ENCODE measurements around the gene PADI3. TPM values are rescaled to one million over a fixed set of nuclear protein-coding genes. Genes with fewer than 3 reads are reported as not detected.
A peak's percentile ranks its signal among the peaks of the same experiment; 100 is the strongest.

PADI3 gene
- polyA plus RNA-seq, 4 donors, result 0.01 to 0.04 TPM; not detected in 2

DNA sequence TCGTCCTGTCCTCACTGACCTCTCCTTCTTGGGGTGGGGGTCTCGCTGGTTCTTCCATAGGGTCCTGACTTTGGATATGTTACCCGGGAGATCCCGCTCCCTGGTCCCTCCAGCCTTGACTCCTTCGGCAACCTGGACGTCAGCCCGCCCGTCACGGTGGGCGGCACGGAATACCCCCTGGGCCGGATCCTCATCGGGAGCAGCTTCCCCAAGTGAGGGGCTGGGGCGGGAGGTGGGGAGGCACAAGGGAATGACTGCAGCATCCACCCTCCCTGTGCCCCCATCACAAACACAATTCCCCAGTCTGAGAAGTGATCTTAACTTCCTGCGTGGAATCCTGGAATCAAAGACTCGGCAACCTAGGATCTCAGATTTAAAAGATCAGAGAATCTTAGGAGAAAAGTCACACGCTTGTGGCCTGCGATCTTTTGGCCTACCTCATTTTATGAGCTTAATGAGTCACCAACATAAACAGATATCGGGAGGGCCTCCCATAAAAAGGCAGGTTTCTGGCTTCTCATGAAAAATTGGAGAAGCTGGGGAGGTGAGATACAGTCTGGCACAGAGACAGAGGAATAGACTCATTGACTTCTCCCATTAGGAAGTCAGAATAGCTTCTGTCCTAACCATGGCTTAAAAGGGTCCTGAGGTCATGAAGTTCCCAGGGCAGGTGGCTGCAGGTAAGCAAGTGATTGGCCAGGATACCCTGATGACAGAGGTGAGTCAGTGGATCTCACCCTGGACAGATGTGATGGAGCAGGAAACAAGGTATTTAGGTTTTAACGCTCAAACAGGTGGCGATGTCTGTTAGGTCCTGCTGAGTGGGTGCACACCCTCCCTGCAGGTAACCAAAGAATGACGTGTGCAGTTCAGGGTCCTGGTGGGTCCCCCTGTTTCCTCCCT is 15.9 kb upstream of the PADI3 start:
- DNase-seq (peak; percentile 54 to 77), FAIRE-seq (no peak)
- H3K4me1 ChIP-seq (ENCODE audit: control insufficient read depth in 3 of 3, insufficient read depth in 2 of 3, low read depth in 1 of 3, low read length in 2 of 3), result peaks cover 0 to 16% (median 2%) of the 10 kb centered on the region in 3 donors

DNA sequence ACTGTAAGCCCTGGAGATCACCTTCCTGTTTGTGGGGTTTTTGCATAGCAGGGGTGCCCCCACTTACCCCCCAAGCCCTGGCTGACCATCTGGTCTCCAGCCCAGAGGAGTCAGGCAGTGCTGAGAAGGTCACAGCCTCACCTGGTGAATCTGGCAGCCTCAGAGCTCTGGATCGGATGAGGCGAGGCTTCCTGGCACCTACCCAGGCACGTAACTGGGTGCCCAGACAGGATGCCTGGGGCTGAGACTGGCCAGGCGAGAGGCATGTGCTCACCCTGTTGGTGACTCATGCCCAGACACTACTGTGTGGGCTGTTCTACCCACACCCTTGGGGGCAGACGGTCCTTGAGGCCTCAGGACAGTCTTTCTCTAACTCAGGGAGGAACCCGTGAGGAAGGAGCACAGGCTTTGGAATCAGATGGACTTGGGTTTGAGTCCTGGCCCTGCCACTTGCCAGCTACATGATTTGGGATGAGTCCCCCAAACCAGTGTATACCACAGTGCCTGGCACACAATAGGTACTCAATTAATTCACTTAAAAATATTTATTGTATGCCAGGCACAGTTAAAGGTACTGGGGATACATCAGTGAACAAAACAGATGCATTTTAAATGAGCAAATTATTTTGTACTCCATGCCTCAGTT is 15.1 kb upstream of the PADI3 start:
- FAIRE-seq, result no peak
- Histone ChIP-seq H3K27me3 (ENCODE audit: control insufficient read depth in 3 of 3, insufficient read depth in 3 of 3, low read length in 3 of 3) (no peaks in the 10 kb centered on the region), H3K9me3 (ENCODE audit: control insufficient read depth in 2 of 2, insufficient read depth in 1 of 2, low read depth in 1 of 2, low read length in 1 of 2) (no peaks in the 10 kb centered on the region), H3K4me1 (ENCODE audit: control insufficient read depth in 3 of 3, insufficient read depth in 2 of 3, low read depth in 1 of 3, low read length in 2 of 3) (peaks cover 0 to 16% (median 2%) of the 10 kb centered on the region in 3 donors), H3K36me3 (ENCODE audit: control insufficient read depth in 3 of 3, insufficient read depth in 2 of 3, low read depth in 1 of 3, low read length in 3 of 3) (no peaks in the 10 kb centered on the region), H3K27ac (ENCODE audit: low read depth in 1 of 3, low read length in 2 of 3) (peak overlapping the region in 1 of 3 donors; percentile 34), H3K4me3 (ENCODE audit: low read depth in 1 of 3, low read length in 3 of 3) (no peak overlapping the region)
- WGBS, 3 donors, result 12 to 45% (median 17%) methylated on average over 6 of the region's 6 CpGs
- DNase-seq, result peak; percentile 49 to 79

More for the DNA sequence above, 15.9 kb upstream of the PADI3 start:
- no peak overlapping the region for H3K4me3 ChIP-seq (ENCODE audit: low read depth in 1 of 3, low read length in 3 of 3)
- H3K27ac ChIP-seq (ENCODE audit: low read depth in 1 of 3, low read length in 2 of 3), result peak overlapping the region in 1 of 3 donors; percentile 34
- no peaks in the 10 kb centered on the region for H3K27me3 ChIP-seq (ENCODE audit: control insufficient read depth in 3 of 3, insufficient read depth in 3 of 3, low read length in 3 of 3)
- H3K36me3 ChIP-seq (ENCODE audit: control insufficient read depth in 3 of 3, insufficient read depth in 2 of 3, low read depth in 1 of 3, low read length in 3 of 3), result no peaks in the 10 kb centered on the region
- WGBS, 3 donors, result 30 to 64% (median 54%) methylated on average over 21 to 22 of the region's 22 CpGs
- no peaks in the 10 kb centered on the region for H3K9me3 ChIP-seq (ENCODE audit: control insufficient read depth in 2 of 2, insufficient read depth in 1 of 2, low read depth in 1 of 2, low read length in 1 of 2)

DNA sequence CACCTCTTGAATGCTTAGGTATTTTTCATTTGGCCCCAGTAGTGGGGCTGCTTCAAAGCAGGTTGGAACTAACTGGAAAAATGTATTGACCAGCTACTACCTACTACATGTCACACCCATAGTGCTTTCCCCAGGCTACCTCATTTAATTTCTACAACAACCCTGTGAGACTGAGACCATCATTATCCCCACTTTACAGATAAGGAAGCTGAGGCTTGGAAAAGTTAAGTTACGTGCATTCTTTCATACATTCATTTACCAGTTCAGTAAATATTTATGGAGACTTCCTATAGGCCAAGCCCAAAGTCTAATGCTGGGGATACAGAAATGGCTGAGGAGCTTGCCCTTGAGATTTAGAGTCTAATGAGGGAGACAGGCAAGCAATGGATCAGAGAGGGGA is 14.5 kb upstream of the PADI3 start:
- H3K27ac ChIP-seq (ENCODE audit: low read depth in 1 of 3, low read length in 2 of 3), result no peak overlapping the region
- 83 to 95% (median 93%) methylated on average over 1 of the region's 1 CpG for WGBS, 3 donors
- no peaks in the 10 kb centered on the region for H3K9me3 ChIP-seq (ENCODE audit: control insufficient read depth in 2 of 2, insufficient read depth in 1 of 2, low read depth in 1 of 2, low read length in 1 of 2)
- H3K27me3 ChIP-seq (ENCODE audit: control insufficient read depth in 3 of 3, insufficient read depth in 3 of 3, low read length in 3 of 3), result no peaks in the 10 kb centered on the region
- no peaks in the 10 kb centered on the region for H3K36me3 ChIP-seq (ENCODE audit: control insufficient read depth in 3 of 3, insufficient read depth in 2 of 3, low read depth in 1 of 3, low read length in 3 of 3)
- peaks cover 0 to 16% (median 2%) of the 10 kb centered on the region in 3 donors for H3K4me1 ChIP-seq (ENCODE audit: control insufficient read depth in 3 of 3, insufficient read depth in 2 of 3, low read depth in 1 of 3, low read length in 2 of 3)
- no peak overlapping the region for H3K4me3 ChIP-seq (ENCODE audit: low read depth in 1 of 3, low read length in 3 of 3)
- no peak for DNase-seq
- FAIRE-seq, result no peak

DNA sequence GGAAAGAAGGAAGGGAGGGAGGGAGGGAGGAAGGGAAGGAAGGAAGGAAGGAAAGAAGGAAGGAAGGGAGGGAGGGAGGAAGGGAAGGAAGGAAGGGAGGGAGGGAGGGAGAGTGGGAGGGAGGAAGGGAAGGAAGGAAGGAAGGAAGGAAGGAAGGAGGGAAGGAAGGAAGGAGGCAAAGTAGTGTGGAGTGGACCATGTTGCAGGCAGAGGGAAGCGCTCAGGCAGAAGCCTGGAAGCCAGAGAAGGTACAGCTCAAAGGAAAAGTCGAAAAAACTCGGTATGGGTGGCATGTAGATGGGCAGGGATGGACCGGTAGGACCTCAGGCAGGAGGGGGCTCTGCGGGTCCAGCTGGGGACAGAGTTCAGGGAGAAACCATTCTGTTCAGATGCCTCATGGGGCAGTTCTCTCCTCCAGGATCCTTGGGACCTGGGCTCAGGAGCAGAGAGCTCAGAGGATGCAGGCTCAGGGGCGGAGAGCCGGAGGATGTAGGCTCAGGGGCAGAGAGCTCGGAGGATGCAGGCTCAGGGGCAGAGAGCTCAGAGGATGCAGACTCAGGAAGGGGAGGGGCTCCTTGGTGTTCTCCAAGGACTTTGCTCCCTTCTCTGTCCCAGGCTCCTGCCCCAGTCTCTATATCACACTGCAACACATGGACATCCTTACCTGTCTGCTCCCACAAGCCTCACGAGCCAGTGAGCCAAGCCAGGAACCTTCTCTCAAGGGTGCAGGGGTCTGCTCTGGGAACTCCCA is 13.6 kb upstream of the PADI3 start:
- Histone ChIP-seq H3K27ac (ENCODE audit: low read depth in 1 of 3, low read length in 2 of 3) (no peak overlapping the region), H3K4me1 (ENCODE audit: control insufficient read depth in 3 of 3, insufficient read depth in 2 of 3, low read depth in 1 of 3, low read length in 2 of 3) (peaks cover 0 to 16% (median 2%) of the 10 kb centered on the region in 3 donors), H3K36me3 (ENCODE audit: control insufficient read depth in 3 of 3, insufficient read depth in 2 of 3, low read depth in 1 of 3, low read length in 3 of 3) (no peaks in the 10 kb centered on the region), H3K27me3 (ENCODE audit: control insufficient read depth in 3 of 3, insufficient read depth in 3 of 3, low read length in 3 of 3) (no peaks in the 10 kb centered on the region), H3K9me3 (ENCODE audit: control insufficient read depth in 2 of 2, insufficient read depth in 1 of 2, low read depth in 1 of 2, low read length in 1 of 2) (no peaks in the 10 kb centered on the region), H3K4me3 (ENCODE audit: low read depth in 1 of 3, low read length in 3 of 3) (no peak overlapping the region)
- 49 to 74% (median 54%) methylated on average over 9 of the region's 9 CpGs for WGBS, 3 donors
- peak; percentile 46 to 70 for DNase-seq
- no peak for FAIRE-seq

DNA sequence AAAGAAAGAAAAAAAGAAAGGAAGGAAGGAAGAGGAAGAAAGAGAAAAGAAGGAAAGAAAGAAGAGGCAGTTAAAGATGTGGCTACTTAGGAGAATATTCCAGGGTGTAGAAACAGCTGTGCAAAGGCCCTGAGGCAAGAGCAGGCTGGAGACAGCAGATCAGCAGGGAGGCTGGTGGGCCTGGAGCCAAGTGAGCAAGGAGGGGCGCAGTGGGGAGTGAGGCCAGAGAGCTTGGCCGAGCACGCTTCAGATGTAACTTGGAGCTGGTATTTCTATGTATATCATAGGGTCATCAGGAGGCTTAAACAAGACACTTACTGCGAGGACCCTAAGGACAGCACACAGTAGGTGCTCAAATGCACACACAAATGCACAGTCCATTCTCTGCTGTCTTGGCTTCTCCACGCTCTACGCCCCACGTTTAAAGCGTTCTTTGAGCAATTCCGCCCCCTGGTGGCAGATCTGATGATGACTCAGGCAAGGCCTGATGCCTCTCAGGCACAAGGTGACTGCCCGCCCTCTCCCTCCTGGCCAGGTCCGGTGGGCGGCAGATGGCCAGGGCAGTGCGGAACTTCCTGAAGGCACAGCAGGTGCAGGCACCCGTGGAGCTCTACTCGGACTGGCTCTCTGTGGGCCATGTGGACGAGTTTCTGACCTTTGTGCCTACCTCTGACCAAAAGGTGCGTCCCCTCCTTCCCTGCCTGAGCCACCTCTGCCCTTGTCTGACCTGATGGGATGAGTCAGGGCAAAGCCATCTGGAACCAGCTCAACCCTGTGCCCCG is 11.9 kb upstream of the PADI3 start:
- Histone ChIP-seq H3K27ac (ENCODE audit: low read depth in 1 of 3, low read length in 2 of 3) (no peak overlapping the region), H3K4me3 (ENCODE audit: low read depth in 1 of 3, low read length in 3 of 3) (no peak overlapping the region), H3K27me3 (ENCODE audit: control insufficient read depth in 3 of 3, insufficient read depth in 3 of 3, low read length in 3 of 3) (peaks cover 0 to 10% (median 2%) of the 10 kb centered on the region in 3 donors), H3K4me1 (ENCODE audit: control insufficient read depth in 3 of 3, insufficient read depth in 2 of 3, low read depth in 1 of 3, low read length in 2 of 3) (peaks cover 0 to 16% (median 2%) of the 10 kb centered on the region in 3 donors), H3K36me3 (ENCODE audit: control insufficient read depth in 3 of 3, insufficient read depth in 2 of 3, low read depth in 1 of 3, low read length in 3 of 3) (no peaks in the 10 kb centered on the region), H3K9me3 (ENCODE audit: control insufficient read depth in 2 of 2, insufficient read depth in 1 of 2, low read depth in 1 of 2, low read length in 1 of 2) (no peaks in the 10 kb centered on the region)
- 17 to 20% (median 19%) methylated on average over 17 to 18 of the region's 18 CpGs for WGBS, 3 donors
- no peak for FAIRE-seq
- DNase-seq, result peak; percentile 85 to 89

DNA sequence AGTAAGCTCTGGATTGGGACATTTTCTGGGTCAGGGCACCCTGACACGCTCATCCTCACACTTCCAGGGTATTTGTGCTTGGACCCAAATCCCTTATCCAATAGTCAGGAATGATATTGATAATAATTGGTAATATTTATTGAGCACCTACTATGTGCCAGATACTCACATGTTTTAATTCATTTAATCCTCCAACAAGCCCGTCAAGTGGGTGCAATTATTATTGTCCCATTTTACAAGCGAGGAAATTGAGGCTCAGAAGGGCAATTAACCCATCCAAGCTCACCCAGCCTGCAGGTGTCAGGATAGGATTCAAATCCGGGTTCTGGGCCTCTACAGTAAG is 11.4 kb upstream of the PADI3 start:
- no peak overlapping the region for H3K4me3 ChIP-seq (ENCODE audit: low read depth in 1 of 3, low read length in 3 of 3)
- no peaks in the 10 kb centered on the region for H3K9me3 ChIP-seq (ENCODE audit: control insufficient read depth in 2 of 2, insufficient read depth in 1 of 2, low read depth in 1 of 2, low read length in 1 of 2)
- 69 to 78% (median 72%) methylated on average over 4 of the region's 4 CpGs for WGBS, 3 donors
- H3K4me1 ChIP-seq (ENCODE audit: control insufficient read depth in 3 of 3, insufficient read depth in 2 of 3, low read depth in 1 of 3, low read length in 2 of 3), result peaks cover 0 to 14% (median 2%) of the 10 kb centered on the region in 3 donors
- no peak for DNase-seq
- H3K36me3 ChIP-seq (ENCODE audit: control insufficient read depth in 3 of 3, insufficient read depth in 2 of 3, low read depth in 1 of 3, low read length in 3 of 3), result no peaks in the 10 kb centered on the region
- peaks cover 0 to 12% (median 3%) of the 10 kb centered on the region in 3 donors for H3K27me3 ChIP-seq (ENCODE audit: control insufficient read depth in 3 of 3, insufficient read depth in 3 of 3, low read length in 3 of 3)
- no peak overlapping the region for H3K27ac ChIP-seq (ENCODE audit: low read depth in 1 of 3, low read length in 2 of 3)
- no peak for FAIRE-seq

DNA sequence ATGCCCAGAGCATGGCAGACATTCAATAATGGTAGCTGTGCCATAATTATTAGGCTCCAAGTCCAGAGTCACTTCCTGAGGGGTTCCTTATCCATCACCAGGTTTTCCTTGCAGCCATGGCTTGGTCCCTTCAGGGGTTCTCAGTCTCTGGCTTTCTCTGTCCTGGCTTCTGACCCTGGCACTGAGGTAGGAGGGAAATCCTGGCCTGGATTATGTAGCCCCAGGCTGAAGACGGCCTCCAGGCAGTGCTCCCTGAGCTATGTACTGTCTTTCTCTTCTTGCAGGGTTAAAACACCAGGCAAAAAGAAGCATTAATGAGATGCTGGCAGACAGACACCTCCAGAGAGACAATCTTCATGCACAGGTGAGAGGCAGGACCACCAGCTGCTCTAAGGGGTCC is 9.5 kb upstream of the PADI3 start:
- peaks cover 0 to 2% (median 0%) of the 10 kb centered on the region in 3 donors for H3K4me1 ChIP-seq (ENCODE audit: control insufficient read depth in 3 of 3, insufficient read depth in 2 of 3, low read depth in 1 of 3, low read length in 2 of 3)
- no peaks in the 10 kb centered on the region for H3K36me3 ChIP-seq (ENCODE audit: control insufficient read depth in 3 of 3, insufficient read depth in 2 of 3, low read depth in 1 of 3, low read length in 3 of 3)
- peaks cover 0 to 12% (median 3%) of the 10 kb centered on the region in 3 donors for H3K27me3 ChIP-seq (ENCODE audit: control insufficient read depth in 3 of 3, insufficient read depth in 3 of 3, low read length in 3 of 3)
- DNase-seq (peak; percentile 72 to 86), FAIRE-seq (no peak)
- H3K4me3 ChIP-seq (ENCODE audit: low read depth in 1 of 3, low read length in 3 of 3), result no peak overlapping the region
- H3K9me3 ChIP-seq (ENCODE audit: control insufficient read depth in 2 of 2, insufficient read depth in 1 of 2, low read depth in 1 of 2, low read length in 1 of 2), result no peaks in the 10 kb centered on the region
- 4 to 23% (median 16%) methylated on average over 1 of the region's 1 CpG for WGBS, 3 donors
- no peak overlapping the region for H3K27ac ChIP-seq (ENCODE audit: low read depth in 1 of 3, low read length in 2 of 3)
